NB4 (cell line): ENCODE data around the gene NOVA1.

Source experiments
- DNase-seq: peaks from one replicate; pipeline ENCODE4 v3.0.0; 2010; ENCODE audit warnings: low read depth
- H3K4me3 ChIP-seq: one replicate; pipeline ENCODE4 v1.5.1; 2011; ENCODE audit warnings: mild to moderate bottlenecking, low read depth, low read length, moderate library complexity
- CTCF ChIP-seq: IDR thresholded peaks from one replicate; pipeline ENCODE4 v1.5.1; 2012; ENCODE audit warnings: low read depth, low read length
- MAX ChIP-seq: IDR thresholded peaks from 2 replicates; pipeline ENCODE4 v1.6.1; 2011; ENCODE audit warnings: low read depth, low read length
- MYC ChIP-seq: IDR thresholded peaks from 2 replicates; pipeline ENCODE4 v1.6.1; 2011; ENCODE audit warnings: low read depth, low read length
- POLR2A ChIP-seq: IDR thresholded peaks from 2 replicates; pipeline ENCODE4 v1.6.1; 2011; ENCODE audit warnings: mild to moderate bottlenecking; ENCODE audit not compliant: insufficient read length; ENCODE audit errors: extremely low read depth

NOVA1 gene

GRCh38 chr14:26484562-26484961 is 113.3 kb downstream of the NOVA1 start:
- no peak for DNase-seq
- TF ChIP-seq POLR2A (no peak), MYC (no peak), CTCF (no peak), MAX (no peak)
- H3K4me3 ChIP-seq: no peak overlapping the region

- no peak for DNase-seq
- TF ChIP-seq POLR2A (no peak), MAX (no peak), CTCF (no peak), MYC (no peak)
- no peak overlapping the region for H3K4me3 ChIP-seq
These were observed 118.9 kb downstream of the NOVA1 start for GRCh38 chr14:26478967-26479366.

DNA sequence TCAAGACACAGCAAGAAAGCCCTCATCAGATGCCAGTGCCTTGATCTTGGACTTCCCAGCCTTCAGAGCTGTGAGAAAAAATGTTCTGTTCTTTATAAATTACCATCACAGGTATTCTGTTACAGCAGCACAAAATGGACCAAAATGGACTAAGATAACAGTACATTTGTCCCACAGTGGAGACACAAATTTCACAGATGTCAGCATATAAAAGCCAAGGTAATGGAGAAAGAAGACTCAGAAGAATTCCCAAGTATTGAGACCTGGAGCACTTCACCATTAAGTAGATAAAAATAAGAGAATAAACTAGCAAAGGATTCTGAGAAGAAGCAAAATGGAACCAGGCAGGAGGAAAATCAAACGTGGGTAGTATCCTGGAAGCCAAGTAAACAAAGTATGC is 131.0 kb downstream of the NOVA1 start:
- TF ChIP-seq MAX: no peak
- no peak for TF ChIP-seq CTCF
- no peak for TF ChIP-seq POLR2A
- no peak for TF ChIP-seq MYC
- H3K4me3 ChIP-seq: no peak overlapping the region
- no peak for DNase-seq

DNA sequence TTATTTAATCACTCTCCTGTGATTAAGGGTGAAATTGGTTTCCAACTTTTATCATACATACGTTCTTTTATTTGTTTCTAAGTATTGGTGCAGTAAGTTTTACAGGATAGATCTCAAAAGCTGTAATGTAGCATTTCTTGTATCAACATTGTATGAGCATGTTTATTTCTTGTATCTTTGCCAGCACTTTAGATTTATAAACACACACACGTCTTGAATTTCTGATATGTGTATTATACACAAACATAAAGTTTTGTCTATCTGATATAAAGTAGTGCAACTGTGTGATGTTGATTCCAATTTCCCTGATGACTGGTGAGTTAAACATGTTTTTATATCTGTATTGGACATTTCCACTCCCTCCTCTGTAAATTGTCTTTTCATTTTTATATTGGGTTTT is 134.7 kb downstream of the NOVA1 start:
- no peak for DNase-seq
- H3K4me3 ChIP-seq: no peak overlapping the region
- TF ChIP-seq MAX (no peak), CTCF (no peak)

- TF ChIP-seq MAX (no peak), POLR2A (no peak), MYC (no peak), CTCF (no peak)
- H3K4me3 ChIP-seq: no peak overlapping the region
- no peak for DNase-seq
These were observed 143.7 kb downstream of the NOVA1 start for GRCh38 chr14:26454105-26454504.

DNA sequence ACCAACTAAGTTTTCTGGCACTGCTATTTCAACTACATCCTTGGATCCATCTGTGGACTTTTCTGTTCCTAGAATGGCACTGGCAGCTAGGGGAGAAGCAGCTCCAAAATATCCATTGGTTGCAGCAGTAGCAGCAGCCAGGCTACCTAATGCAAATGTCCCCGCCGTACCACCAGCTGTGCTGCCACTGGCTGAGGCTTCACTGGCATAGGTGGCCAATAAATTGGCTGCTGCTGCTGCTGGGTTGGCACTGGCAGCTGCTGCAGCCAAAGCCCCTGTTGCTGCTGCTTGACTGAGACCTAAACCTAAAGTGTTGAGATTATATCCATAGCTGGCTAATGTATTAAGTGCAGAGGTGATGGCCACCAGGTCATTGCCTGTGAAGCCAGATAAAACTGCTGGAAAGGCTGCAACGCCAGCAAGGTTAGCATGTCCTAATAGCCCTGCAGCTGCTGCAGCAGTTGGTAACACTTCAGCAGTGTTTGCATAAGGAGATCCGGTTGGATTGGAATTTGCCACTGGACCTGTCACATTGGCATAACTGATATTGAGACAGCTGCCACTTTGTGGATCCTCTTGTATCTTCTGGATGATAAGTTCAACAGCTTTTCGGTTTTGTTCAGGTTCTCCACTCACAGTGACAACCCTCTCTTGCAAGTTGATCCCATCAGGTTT is 149.5 kb downstream of the NOVA1 start:
- no peak for TF ChIP-seq MAX
- no peak for TF ChIP-seq CTCF
- no peak for TF ChIP-seq MYC
- no peak for TF ChIP-seq POLR2A
- DNase-seq: no peak

More for the DNA sequence above, 149.5 kb downstream of the NOVA1 start:
- no peak overlapping the region for H3K4me3 ChIP-seq
